OCI-LY7 (cell line): ENCODE measurements around the gene PLPPR1. TPM values are rescaled to one million over a fixed set of nuclear protein-coding genes. Genes with fewer than 3 reads are reported as not detected.

Source experiments
- BruUV-seq: library from RNA; stranded (reverse); fragments of 400-500 nt; replicated peaks from 2 replicates; lab custom pipeline; 2021; lab: Mats Ljungman, UMichigan
- CTCF ChIA-PET: fragments of 300-600 bp; sonication (Branson Sonifier 250); formaldehyde crosslinking; loops from one replicate; lab custom pipeline; 2022; ENCODE audit warnings: antibody characterized with exemption; ENCODE audit not compliant: unreplicated experiment; lab: Charles Lee
- POLR2A ChIA-PET: fragments of 300-600 bp; sonication (Branson Sonifier 250); formaldehyde crosslinking; loops from one replicate; lab custom pipeline; 2022; ENCODE audit warnings: antibody characterized with exemption; lab: Charles Lee
- DNase-seq: peaks from one replicate; pipeline ENCODE4 v3.0.0-alpha.2; 2015; ENCODE audit warnings: low spot score
- H2AFZ ChIP-seq: fragments of 200-600 bp; sonication (generic), shearing (Covaris generic); 2 replicates; pipeline ENCODE4 v1.6.1; 2014; ENCODE audit warnings: mild to moderate bottlenecking, antibody characterized with exemption, low read length, moderate library complexity
- H3K27ac ChIP-seq: fragments of 200-600 bp; sonication (generic); 2 replicates; pipeline ENCODE4 v1.5.1; 2014; ENCODE audit warnings: mixed run types, low read depth, mild to moderate bottlenecking, moderate library complexity, low read length, inconsistent platforms; ENCODE audit not compliant: poor library complexity, severe bottlenecking
- H3K36me3 ChIP-seq: fragments of 200-600 bp; sonication (generic); 2 replicates; pipeline ENCODE4 v1.6.1; 2014; ENCODE audit warnings: mild to moderate bottlenecking, antibody characterized with exemption, low read length, moderate library complexity, mixed read lengths; ENCODE audit not compliant: insufficient read depth
- H3K4me1 ChIP-seq: fragments of 200-600 bp; sonication (generic); 2 replicates; pipeline ENCODE4 v1.5.1; 2014; ENCODE audit warnings: mild to moderate bottlenecking, low read length; ENCODE audit not compliant: insufficient read depth, poor library complexity, severe bottlenecking
- H3K4me2 ChIP-seq: fragments of 200-600 bp; sonication (generic); 2 replicates; pipeline ENCODE4 v1.6.1; 2014; ENCODE audit warnings: mild to moderate bottlenecking, low read length
- H3K4me3 ChIP-seq: fragments of 200-600 bp; sonication (generic); 2 replicates; pipeline ENCODE4 v1.5.1; 2014; ENCODE audit warnings: mild to moderate bottlenecking, low read depth, low read length; ENCODE audit not compliant: poor library complexity, severe bottlenecking
- H3K79me2 ChIP-seq: fragments of 200-600 bp; sonication (generic); 2 replicates; pipeline ENCODE4 v1.6.1; 2016; ENCODE audit warnings: low read depth, mild to moderate bottlenecking, low read length, moderate library complexity, mixed read lengths; ENCODE audit not compliant: insufficient read depth
- H3K9me2 ChIP-seq: fragments of 200-600 bp; sonication (generic); 2 replicates; pipeline ENCODE4 v1.6.1; 2016; ENCODE audit warnings: mild to moderate bottlenecking, low read length, mixed read lengths; ENCODE audit not compliant: insufficient read depth
- H3K9me3 ChIP-seq: fragments of 200-600 bp; sonication (generic); 2 replicates; pipeline ENCODE4 v1.6.1; 2014; ENCODE audit warnings: mild to moderate bottlenecking, mixed run types, low read length, mixed read lengths
- H4K20me1 ChIP-seq: fragments of 200-600 bp; sonication (generic); 2 replicates; pipeline ENCODE4 v1.6.1; 2014; ENCODE audit warnings: mild to moderate bottlenecking, antibody characterized with exemption, low read length, moderate library complexity, mixed read lengths; ENCODE audit not compliant: insufficient read depth
- EZH2phosphoT487 ChIP-seq: fragments of 200-600 bp; sonication (generic); IDR thresholded peaks from 2 replicates; pipeline ENCODE4 v1.6.1; 2018; ENCODE audit warnings: low read depth, borderline replicate concordance, mild to moderate bottlenecking, mixed run types, antibody characterized with exemption, low read length, moderate library complexity, mixed read lengths
- intact Hi-C: fragments of 100-400 bp; cut with micrococcal nuclease; formaldehyde crosslinking; loops from one replicate; pipeline ENCODE4 v1.10.0; 2022; ENCODE audit not compliant: unreplicated experiment
- total RNA-seq, 2 experiments: library from RNA; depleted of rRNA in 1 of 2; stranded (reverse); fragments of >200 nt in 1 of 2; shearing (Covaris generic) in 1 of 2; gene quantifications; 2 replicates each; pipeline ENCODE4 v1.2.3, GENCODE V29; 2014 to 2022
- TF ChIP-seq, protein P1 (sequence below): fragments of 200-600 bp; sonication (generic); conservative IDR thresholded peaks from 2 replicates; pipeline ENCODE4 v1.5.1; 2014; ENCODE audit warnings: mild to moderate bottlenecking, antibody characterized with exemption, low read length, moderate library complexity, mixed read lengths

PLPPR1 gene
- total RNA-seq, 2 experiments from 2014 or later, result not detected

DNA sequence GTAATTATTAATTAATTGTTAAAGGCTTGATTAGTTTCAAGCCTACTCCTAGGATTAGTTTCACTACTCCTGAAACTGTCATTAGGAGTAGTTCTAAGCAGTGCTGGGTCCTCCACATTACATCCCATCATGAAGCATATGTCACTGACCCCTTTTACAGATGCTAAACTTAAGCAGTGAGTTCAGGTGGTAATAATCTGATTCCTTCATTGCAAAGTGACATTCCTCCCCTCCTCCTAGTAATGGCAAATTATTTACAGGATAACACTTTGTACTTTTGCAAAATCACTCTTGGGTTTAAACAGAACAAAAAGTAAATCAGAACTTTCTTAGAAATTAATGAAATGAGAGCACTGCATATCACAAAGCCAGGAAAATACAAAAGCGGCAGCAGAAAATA is 303.8 kb downstream of the PLPPR1 start:
- TF ChIP-seq, protein P1, sequence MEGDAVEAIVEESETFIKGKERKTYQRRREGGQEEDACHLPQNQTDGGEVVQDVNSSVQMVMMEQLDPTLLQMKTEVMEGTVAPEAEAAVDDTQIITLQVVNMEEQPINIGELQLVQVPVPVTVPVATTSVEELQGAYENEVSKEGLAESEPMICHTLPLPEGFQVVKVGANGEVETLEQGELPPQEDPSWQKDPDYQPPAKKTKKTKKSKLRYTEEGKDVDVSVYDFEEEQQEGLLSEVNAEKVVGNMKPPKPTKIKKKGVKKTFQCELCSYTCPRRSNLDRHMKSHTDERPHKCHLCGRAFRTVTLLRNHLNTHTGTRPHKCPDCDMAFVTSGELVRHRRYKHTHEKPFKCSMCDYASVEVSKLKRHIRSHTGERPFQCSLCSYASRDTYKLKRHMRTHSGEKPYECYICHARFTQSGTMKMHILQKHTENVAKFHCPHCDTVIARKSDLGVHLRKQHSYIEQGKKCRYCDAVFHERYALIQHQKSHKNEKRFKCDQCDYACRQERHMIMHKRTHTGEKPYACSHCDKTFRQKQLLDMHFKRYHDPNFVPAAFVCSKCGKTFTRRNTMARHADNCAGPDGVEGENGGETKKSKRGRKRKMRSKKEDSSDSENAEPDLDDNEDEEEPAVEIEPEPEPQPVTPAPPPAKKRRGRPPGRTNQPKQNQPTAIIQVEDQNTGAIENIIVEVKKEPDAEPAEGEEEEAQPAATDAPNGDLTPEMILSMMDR, result no peak
- Histone ChIP-seq H2AFZ (no peak overlapping the region), H3K36me3 (no peaks in the 10 kb centered on the region), H3K4me1 (no peaks in the 10 kb centered on the region), H3K79me2 (no peaks in the 10 kb centered on the region), H3K4me2 (no peak overlapping the region), H4K20me1 (no peaks in the 10 kb centered on the region), H3K27ac (no peak overlapping the region), H3K4me3 (no peak overlapping the region), H3K9me2 (no peaks in the 10 kb centered on the region), H3K9me3 (no peaks in the 10 kb centered on the region)
- intact Hi-C loops, result no loop called here
- CTCF ChIA-PET, result no interaction called here
- POLR2A ChIA-PET, result no interaction called here
- no peak for DNase-seq
- no TSS peak for BruUV-seq

DNA sequence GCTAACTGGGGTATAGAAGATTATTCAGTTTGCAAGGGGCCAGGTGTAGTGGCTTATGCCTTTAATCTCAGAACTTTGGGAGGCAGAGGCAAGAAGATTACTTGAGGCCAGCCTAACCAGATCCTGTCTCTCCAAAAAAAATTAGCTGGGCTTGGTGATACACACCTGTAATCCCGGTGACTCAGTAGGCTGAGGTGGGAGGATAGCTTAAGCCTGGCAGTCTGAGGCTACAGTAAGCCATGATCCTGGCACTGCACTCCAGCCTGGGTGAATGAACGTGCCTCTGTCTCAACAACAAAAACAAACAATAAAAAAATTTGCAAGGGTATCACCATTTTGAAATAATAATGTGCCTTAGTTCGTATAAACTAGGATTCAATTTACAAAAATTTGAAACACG is 305.0 kb downstream of the PLPPR1 start:
- H3K4me1 ChIP-seq, result no peaks in the 10 kb centered on the region
- H3K9me2 ChIP-seq, result no peaks in the 10 kb centered on the region
- DNase-seq, result no peak
- POLR2A ChIA-PET, result no interaction called here
- CTCF ChIA-PET, result no interaction called here
- no peak overlapping the region for H3K4me3 ChIP-seq
- BruUV-seq, result no TSS peak
- H3K9me3 ChIP-seq, result no peaks in the 10 kb centered on the region
- H2AFZ ChIP-seq, result no peak overlapping the region
- H3K4me2 ChIP-seq, result no peak overlapping the region
- no peaks in the 10 kb centered on the region for H3K36me3 ChIP-seq
- H4K20me1 ChIP-seq, result no peaks in the 10 kb centered on the region
- H3K27ac ChIP-seq, result no peak overlapping the region
- no peaks in the 10 kb centered on the region for H3K79me2 ChIP-seq
- TF ChIP-seq EZH2phosphoT487, result no peak
- TF ChIP-seq, protein P1, result no peak
- intact Hi-C loops, result no loop called here

DNA sequence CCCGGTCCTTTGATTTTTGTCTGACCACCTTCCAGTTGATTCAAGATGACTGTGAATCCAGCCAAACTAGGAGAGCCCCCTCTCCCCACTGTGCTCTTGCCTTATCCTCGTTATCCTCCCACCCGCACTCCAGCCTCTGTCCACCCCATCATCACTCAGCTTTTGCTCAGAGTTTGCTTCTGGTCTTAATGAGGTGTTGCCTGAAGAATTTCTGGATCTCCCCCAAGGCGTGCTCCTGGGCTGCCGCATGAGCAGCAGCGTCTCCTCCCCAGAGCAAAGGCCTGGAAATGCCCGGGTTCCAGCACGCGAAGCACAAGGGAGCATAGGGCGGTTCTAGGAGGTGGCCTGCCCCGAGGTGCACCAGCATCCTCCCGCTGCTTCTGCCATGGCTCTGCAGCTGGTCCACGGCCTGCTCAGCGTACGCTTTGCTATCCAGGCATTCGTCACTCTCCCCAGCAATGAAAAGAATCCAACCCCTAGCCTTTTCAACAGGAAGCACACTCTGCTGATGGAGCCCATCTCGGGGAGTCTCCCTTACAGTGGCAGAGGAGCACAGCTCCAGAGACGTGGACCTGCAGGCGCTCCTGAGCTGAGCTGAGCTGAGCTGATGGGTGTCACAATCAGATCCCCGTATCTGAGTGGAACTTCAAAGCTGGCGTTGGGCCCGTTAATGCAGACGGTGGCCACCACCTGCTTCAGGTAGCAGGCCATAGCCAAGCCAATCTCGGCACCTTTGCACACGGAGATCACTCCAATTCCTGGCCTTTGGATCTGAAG is 305.6 kb downstream of the PLPPR1 start:
- Histone ChIP-seq H3K9me2 (no peaks in the 10 kb centered on the region), H3K4me3 (no peak overlapping the region), H3K9me3 (no peaks in the 10 kb centered on the region), H3K36me3 (no peaks in the 10 kb centered on the region), H3K79me2 (no peaks in the 10 kb centered on the region), H3K27ac (no peak overlapping the region), H3K4me2 (no peak overlapping the region), H4K20me1 (no peaks in the 10 kb centered on the region), H3K4me1 (no peaks in the 10 kb centered on the region), H2AFZ (no peak overlapping the region)
- TF ChIP-seq, protein P1, result no peak
- TF ChIP-seq EZH2phosphoT487, result no peak
- no TSS peak for BruUV-seq
- CTCF ChIA-PET, result no interaction called here
- POLR2A ChIA-PET, result no interaction called here
- no peak for DNase-seq
- intact Hi-C loops, result no loop called here
